Left kidney (tissue), 8 donors: ENCODE measurements around the gene SPDYE11. TPM values are rescaled to one million over a fixed set of nuclear protein-coding genes. Genes with fewer than 3 reads are reported as not detected.
"Not testable (repeated sequence)": the region's sequence is repeated elsewhere in the genome, so short reads cannot be mapped to it uniquely, and the experiment has no call there.

ENCODE experiments used
- DNase-seq: peaks from one replicate; pipeline ENCODE4 v3.0.0-alpha.2; 2013
- long read RNA-seq, 8 donors: transcript quantifications; one replicate each; lab custom pipeline, GENCODE V29; 2026
- polyA plus RNA-seq: library from polyadenylated mRNA; unstranded; fragments of 120-200 nt; gene quantifications from one replicate; pipeline ENCODE4 v1.2.1, GENCODE V29; 2013; ENCODE audit not compliant: insufficient read length

SPDYE11 gene
- 1.6 TPM for polyA plus RNA-seq
- long read RNA-seq, donor 1: 0 reads
- long read RNA-seq, donor 2: 0 reads
- long read RNA-seq, donor 3: 0 reads
- long read RNA-seq, donor 4: 0 reads
- long read RNA-seq, donor 5: 0 reads
- long read RNA-seq, donor 6: 0 reads
- long read RNA-seq, donor 7: 0 reads
- long read RNA-seq, donor 8: 0 reads

DNA sequence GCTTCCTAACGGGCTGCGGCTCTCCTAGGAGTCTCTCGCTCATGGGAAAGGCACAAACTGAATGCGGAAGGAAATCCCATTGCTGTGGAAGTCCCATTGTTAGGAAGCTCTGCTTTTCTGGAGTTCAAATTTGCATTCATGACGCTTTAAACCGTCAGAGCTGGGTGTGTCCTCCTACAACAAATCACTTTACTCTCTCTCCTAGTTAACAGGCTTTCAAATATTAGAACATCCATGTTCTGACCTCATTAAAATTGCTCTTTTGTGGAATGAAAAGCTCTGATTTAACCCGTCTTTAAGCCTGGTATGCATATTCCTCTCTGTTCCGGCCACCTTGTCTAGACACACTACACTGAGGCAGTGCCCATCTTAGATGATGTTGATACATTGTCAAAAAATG is at the start of gene SPDYE11:
SPDYE11 (minus strand) TSS at position 101 of the 400 bp plus-strand sequence. CDS start 1,800 bp downstream, outside the sequence.
- not testable (repeated sequence) for DNase-seq

- DNase-seq: not testable (repeated sequence)
Observed at GRCh38 chr7:73085938-73086337, 28.2 kb upstream of the SPDYE11 start, which contains the start of gene SPDYE9. Gene SPDYE9, minus strand, starts transcription at chr7:73086038. Its CDS starts 1,800 bp downstream, at chr7:73084238.

DNA sequence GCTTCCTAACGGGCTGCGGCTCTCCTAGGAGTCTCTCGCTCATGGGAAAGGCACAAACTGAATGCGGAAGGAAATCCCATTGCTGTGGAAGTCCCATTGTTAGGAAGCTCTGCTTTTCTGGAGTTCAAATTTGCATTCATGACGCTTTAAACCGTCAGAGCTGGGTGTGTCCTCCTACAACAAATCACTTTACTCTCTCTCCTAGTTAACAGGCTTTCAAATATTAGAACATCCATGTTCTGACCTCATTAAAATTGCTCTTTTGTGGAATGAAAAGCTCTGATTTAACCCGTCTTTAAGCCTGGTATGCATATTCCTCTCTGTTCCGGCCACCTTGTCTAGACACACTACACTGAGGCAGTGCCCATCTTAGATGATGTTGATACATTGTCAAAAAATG is 28.0 kb downstream of the SPDYE11 start, which contains the start of gene SPDYE8:
SPDYE8 (minus strand) TSS at position 101 of the 400 bp plus-strand sequence. CDS start 1,800 bp downstream, outside the sequence.
- not testable (repeated sequence) for DNase-seq

- DNase-seq: not testable (repeated sequence)
Observed at GRCh38 chr7:73006491-73006890, 51.2 kb downstream of the SPDYE11 start.

- DNase-seq: peak; percentile 79
Observed at GRCh38 chr7:73005693-73006447, 51.8 kb downstream of the SPDYE11 start.

DNA sequence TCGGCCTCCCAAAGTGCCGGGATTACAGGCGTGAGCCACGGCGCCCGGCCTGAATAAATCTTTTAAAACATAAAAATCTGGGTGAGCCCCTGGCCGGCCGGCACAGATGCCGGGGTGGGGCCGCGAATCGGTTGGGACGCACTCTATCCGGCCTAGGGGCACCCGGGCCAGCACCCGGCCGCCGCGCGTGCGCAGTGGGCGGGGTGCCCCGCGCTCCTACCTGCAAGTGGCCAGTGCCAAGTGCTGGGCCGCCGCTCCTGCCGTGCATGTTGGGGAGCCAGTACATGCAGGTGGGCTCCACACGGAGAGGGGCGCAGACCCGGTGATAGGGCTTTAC is 52.4 kb downstream of the SPDYE11 start:
- not testable (repeated sequence) for DNase-seq

GRCh38 chr7:72997887-72998468 is 59.7 kb downstream of the SPDYE11 start:
- not testable (repeated sequence) for DNase-seq

Other genes starting within 250 kb of the SPDYE11 start
- 8.6 TPM for gene TYW1B, start 229.7 kb downstream of the SPDYE11 start, polyA plus RNA-seq
- gene POM121, start 132.8 kb downstream of the SPDYE11 start, polyA plus RNA-seq: 45.2 TPM
- 2.0 TPM for gene TRIM74, start 88.4 kb downstream of the SPDYE11 start, polyA plus RNA-seq
- 1.1 TPM for gene SPDYE8, start 28.1 kb downstream of the SPDYE11 start, polyA plus RNA-seq
- gene SPDYE9, start 28.1 kb upstream of the SPDYE11 start, polyA plus RNA-seq: 1.5 TPM